Measurements from ENCODE around the gene MYO5C. TPM values are rescaled to one million over a fixed set of nuclear protein-coding genes. Genes with fewer than 3 reads are reported as not detected.
A peak's percentile ranks its signal among the peaks of the same experiment; 100 is the strongest.

The MYO5C gene
- total and polyA plus RNA-seq, 2 donors (not counting 1 experiment from before 2014, with no cell fraction given) = under 0.01 to 0.07 TPM

DNA sequence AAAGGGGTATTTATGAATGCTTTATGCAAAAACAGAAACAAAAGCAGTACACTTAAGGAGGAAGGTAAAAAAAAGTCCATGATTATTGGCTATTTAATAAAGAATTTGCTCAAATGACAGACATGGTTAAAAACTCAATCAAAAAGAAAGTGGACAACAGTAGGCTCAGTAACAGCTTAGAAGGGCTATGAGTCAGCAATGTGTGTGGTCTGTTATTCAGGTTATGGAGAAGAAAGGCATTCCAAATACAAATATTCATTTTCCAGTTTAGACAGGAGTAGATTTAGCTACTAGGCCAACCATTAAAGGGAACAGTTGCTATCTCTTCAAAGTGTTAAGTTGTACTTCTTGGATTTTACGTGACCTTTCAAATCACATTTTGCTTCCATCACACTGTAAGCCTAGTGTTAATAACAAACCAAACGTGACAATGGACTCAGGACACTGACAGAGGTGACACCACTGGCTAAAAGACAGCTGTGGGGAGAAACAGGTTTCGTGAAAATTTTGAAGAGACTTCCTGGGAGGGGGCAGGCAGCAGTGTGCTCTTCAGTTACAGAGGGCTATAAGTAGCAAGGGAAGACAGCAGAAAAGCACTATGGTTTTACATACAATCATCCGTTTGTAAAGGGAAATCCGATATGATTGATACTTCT lies 41.7 kb upstream of the MYO5C start:
- H3K9ac ChIP-seq (ENCODE audit: insufficient read depth, low read length) = no peak overlapping the region
- DNase-seq (ENCODE audit: low read depth in 2 of 2) = peak; percentile 44 to 82

DNA sequence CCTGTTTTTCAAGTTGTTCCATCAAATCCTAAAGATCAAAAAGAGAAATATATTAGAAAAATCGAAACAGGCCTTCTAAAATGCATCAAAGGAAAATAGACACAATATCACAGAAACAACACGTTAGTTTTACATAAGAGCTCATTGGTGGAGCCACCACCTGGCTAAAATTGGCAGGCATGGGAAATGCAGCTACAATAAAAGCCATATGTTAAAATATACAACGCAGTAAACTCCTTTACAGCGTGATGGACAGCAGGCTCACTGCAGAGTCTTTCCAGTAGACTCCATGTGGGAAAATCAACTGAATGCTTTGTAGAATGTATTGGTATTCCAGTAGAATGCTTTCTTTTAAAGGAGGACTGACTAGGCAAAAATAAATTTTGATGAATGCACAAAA lies 40.9 kb upstream of the MYO5C start:
- no peak overlapping the region for H3K27ac ChIP-seq (ENCODE audit: insufficient read depth, low read length)
- H3K4me1 ChIP-seq (ENCODE audit: control insufficient read depth, extremely low read depth, insufficient read depth, low read length) = peaks cover 3% of the 10 kb centered on the region
- H3K9ac ChIP-seq (ENCODE audit: insufficient read depth, low read length) = no peak overlapping the region

More for the DNA sequence above, 41.7 kb upstream of the MYO5C start:
- Histone ChIP-seq H3K27me3 (ENCODE audit: control insufficient read depth, insufficient read depth, low read length) (no peaks in the 10 kb centered on the region), H3K27ac (ENCODE audit: insufficient read depth, low read length) (no peak overlapping the region), H3K4me1 (ENCODE audit: control insufficient read depth, extremely low read depth, insufficient read depth, low read length) (peaks cover 3% of the 10 kb centered on the region), H3K4me3 (replicated peaks in 1 of 4; ENCODE audit: control extremely low read depth in 1 of 4, insufficient read depth in 1 of 4, low read depth in 3 of 4, low read length in 4 of 4) (no peak overlapping the region), H3K4me2 (ENCODE audit: extremely low read depth, insufficient read depth, low read length) (no peak overlapping the region), H3K36me3 (ENCODE audit: control insufficient read depth, insufficient read depth, low read length) (no peaks in the 10 kb centered on the region), H3K79me2 (ENCODE audit: control insufficient read depth, insufficient read depth, low read length) (no peaks in the 10 kb centered on the region), H3K9me3 (ENCODE audit: control insufficient read depth, insufficient read depth, low read depth, low read length) (no peaks in the 10 kb centered on the region), H2AFZ (ENCODE audit: low read length) (no peak overlapping the region), H4K20me1 (ENCODE audit: control insufficient read depth, extremely low read depth, insufficient read depth, low read length) (no peaks in the 10 kb centered on the region)
- TF ChIP-seq, protein P1, sequence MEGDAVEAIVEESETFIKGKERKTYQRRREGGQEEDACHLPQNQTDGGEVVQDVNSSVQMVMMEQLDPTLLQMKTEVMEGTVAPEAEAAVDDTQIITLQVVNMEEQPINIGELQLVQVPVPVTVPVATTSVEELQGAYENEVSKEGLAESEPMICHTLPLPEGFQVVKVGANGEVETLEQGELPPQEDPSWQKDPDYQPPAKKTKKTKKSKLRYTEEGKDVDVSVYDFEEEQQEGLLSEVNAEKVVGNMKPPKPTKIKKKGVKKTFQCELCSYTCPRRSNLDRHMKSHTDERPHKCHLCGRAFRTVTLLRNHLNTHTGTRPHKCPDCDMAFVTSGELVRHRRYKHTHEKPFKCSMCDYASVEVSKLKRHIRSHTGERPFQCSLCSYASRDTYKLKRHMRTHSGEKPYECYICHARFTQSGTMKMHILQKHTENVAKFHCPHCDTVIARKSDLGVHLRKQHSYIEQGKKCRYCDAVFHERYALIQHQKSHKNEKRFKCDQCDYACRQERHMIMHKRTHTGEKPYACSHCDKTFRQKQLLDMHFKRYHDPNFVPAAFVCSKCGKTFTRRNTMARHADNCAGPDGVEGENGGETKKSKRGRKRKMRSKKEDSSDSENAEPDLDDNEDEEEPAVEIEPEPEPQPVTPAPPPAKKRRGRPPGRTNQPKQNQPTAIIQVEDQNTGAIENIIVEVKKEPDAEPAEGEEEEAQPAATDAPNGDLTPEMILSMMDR (conservative IDR thresholded peaks at IDR 0.05 in 1 of 2, IDR thresholded peaks at IDR 0.05 in 1 of 2; ENCODE audit: low read depth in 1 of 2, low read length in 2 of 2) = no peak
- TF ChIP-seq EZH2 (IDR thresholded peaks at IDR 0.05; ENCODE audit: low read length, missing control alignments) = no peak

DNA sequence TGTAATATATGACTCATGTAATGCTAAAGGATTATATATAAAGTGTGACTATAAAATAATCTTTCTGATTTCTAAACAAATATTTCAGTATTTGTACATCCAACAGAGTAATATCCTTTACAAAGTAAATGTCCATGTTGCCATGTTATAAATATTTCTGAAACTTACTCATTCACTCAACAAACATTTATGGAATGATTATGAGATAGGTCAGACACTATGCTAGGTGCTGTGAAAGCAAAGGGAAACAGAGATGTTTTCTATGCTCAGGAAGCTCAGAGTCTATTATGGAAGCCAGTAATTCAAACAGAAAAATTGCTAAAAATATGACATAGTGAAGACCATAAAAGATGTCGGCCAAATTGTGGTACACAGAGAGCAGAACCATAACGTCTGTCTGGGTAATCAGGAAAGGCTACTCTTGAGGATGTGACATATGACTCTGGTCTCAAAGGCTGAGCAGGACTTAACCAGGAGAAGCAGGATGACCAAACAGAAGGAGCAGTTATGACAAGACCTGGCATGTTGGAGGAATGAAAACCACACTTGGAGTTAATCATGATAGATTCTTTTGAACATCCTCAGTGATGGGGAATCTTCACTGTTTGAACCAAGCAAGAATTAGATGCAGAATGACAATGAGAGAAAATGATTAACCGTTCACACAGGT lies 39.0 kb upstream of the MYO5C start:
- Histone ChIP-seq H3K9me3 (ENCODE audit: control insufficient read depth, insufficient read depth, low read depth, low read length) (no peaks in the 10 kb centered on the region), H2AFZ (ENCODE audit: low read length) (no peak overlapping the region), H3K79me2 (ENCODE audit: control insufficient read depth, insufficient read depth, low read length) (no peaks in the 10 kb centered on the region), H3K4me1 (ENCODE audit: control insufficient read depth, extremely low read depth, insufficient read depth, low read length) (peaks cover 3% of the 10 kb centered on the region), H3K27me3 (ENCODE audit: control insufficient read depth, insufficient read depth, low read length) (no peaks in the 10 kb centered on the region), H4K20me1 (ENCODE audit: control insufficient read depth, extremely low read depth, insufficient read depth, low read length) (no peaks in the 10 kb centered on the region), H3K9ac (ENCODE audit: insufficient read depth, low read length) (no peak overlapping the region), H3K4me2 (ENCODE audit: extremely low read depth, insufficient read depth, low read length) (no peak overlapping the region), H3K4me3 (replicated peaks in 1 of 4; ENCODE audit: control extremely low read depth in 1 of 4, insufficient read depth in 1 of 4, low read depth in 3 of 4, low read length in 4 of 4) (no peak overlapping the region), H3K27ac (ENCODE audit: insufficient read depth, low read length) (no peak overlapping the region), H3K36me3 (ENCODE audit: control insufficient read depth, insufficient read depth, low read length) (no peaks in the 10 kb centered on the region)
- DNase-seq (ENCODE audit: low read depth in 2 of 2) = peak in 1 of 2 donors; percentile 29
- no peak for TF ChIP-seq EZH2 (IDR thresholded peaks at IDR 0.05; ENCODE audit: low read length, missing control alignments)
- TF ChIP-seq, protein P1 (conservative IDR thresholded peaks at IDR 0.05 in 1 of 2, IDR thresholded peaks at IDR 0.05 in 1 of 2; ENCODE audit: low read depth in 1 of 2, low read length in 2 of 2) = no peak

More for the DNA sequence above, 40.9 kb upstream of the MYO5C start:
- H2AFZ ChIP-seq (ENCODE audit: low read length) = no peak overlapping the region
- H3K79me2 ChIP-seq (ENCODE audit: control insufficient read depth, insufficient read depth, low read length) = no peaks in the 10 kb centered on the region
- no peaks in the 10 kb centered on the region for H4K20me1 ChIP-seq (ENCODE audit: control insufficient read depth, extremely low read depth, insufficient read depth, low read length)
- no peak for TF ChIP-seq EZH2 (IDR thresholded peaks at IDR 0.05; ENCODE audit: low read length, missing control alignments)
- TF ChIP-seq, protein P1 (conservative IDR thresholded peaks at IDR 0.05 in 1 of 2, IDR thresholded peaks at IDR 0.05 in 1 of 2; ENCODE audit: low read depth in 1 of 2, low read length in 2 of 2) = no peak
- H3K36me3 ChIP-seq (ENCODE audit: control insufficient read depth, insufficient read depth, low read length) = no peaks in the 10 kb centered on the region
- DNase-seq (ENCODE audit: low read depth in 2 of 2) = no peak
- no peak overlapping the region for H3K4me3 ChIP-seq (replicated peaks in 1 of 4; ENCODE audit: control extremely low read depth in 1 of 4, insufficient read depth in 1 of 4, low read depth in 3 of 4, low read length in 4 of 4)
- H3K9me3 ChIP-seq (ENCODE audit: control insufficient read depth, insufficient read depth, low read depth, low read length) = no peaks in the 10 kb centered on the region
- no peak overlapping the region for H3K4me2 ChIP-seq (ENCODE audit: extremely low read depth, insufficient read depth, low read length)
- H3K27me3 ChIP-seq (ENCODE audit: control insufficient read depth, insufficient read depth, low read length) = no peaks in the 10 kb centered on the region
